ENCODE results near the gene ZNF181. TPM values are rescaled to one million over a fixed set of nuclear protein-coding genes. Genes with fewer than 3 reads are reported as not detected.

Gene ZNF181
- total and polyA plus RNA-seq, 4 donors: 3.5 to 19.9 (median 11.7) TPM

GRCh38 chr19:34732612-34733211 is 1.3 kb upstream of the ZNF181 start:
- H3K9me3 ChIP-seq (ENCODE audit: control insufficient read depth, low read length): peaks cover 2% of the 10 kb centered on the region
- no peak overlapping the region for H3K27ac ChIP-seq (ENCODE audit: low read depth in 1 of 2, low read length in 2 of 2)
- peak in 1 of 2 donors; percentile 46 for DNase-seq
- no peaks in the 10 kb centered on the region for H3K27me3 ChIP-seq (ENCODE audit: control insufficient read depth in 1 of 2, insufficient read depth in 2 of 2, low read length in 1 of 2)
- H3K36me3 ChIP-seq (ENCODE audit: control insufficient read depth in 1 of 2, insufficient read depth in 2 of 2, low read length in 1 of 2): peaks cover 0 to 2% of the 10 kb centered on the region in 2 donors
- H3K4me3 ChIP-seq (ENCODE audit: low read length in 2 of 2): no peak overlapping the region
- intact Hi-C loops (cut with DNase I): loop anchor here (2.0 to 5.0 kb wide), 3 partner anchors 40 to 56 kb away; partner anchors contain the start of genes SCGB2B2 (in 2 of the 2), ZNF302 (in 2 of the 2) and ZNF599 (in 2 of the 2)
- ATAC-seq (ENCODE audit: low FRiP score): no peak
- H3K4me1 ChIP-seq (ENCODE audit: control insufficient read depth in 1 of 2, insufficient read depth in 2 of 2, low read length in 2 of 2): peaks cover 0 to 6% of the 10 kb centered on the region in 2 donors
- 52 to 57% methylated on average over 11 to 15 of the region's 15 CpGs for WGBS, 2 donors

- H3K27me3 ChIP-seq (ENCODE audit: control insufficient read depth in 1 of 2, insufficient read depth in 2 of 2, low read length in 1 of 2): no peaks in the 10 kb centered on the region
- WGBS, 2 donors: 1 to 3% methylated on average over 13 of the region's 13 CpGs
- H3K36me3 ChIP-seq (ENCODE audit: control insufficient read depth in 1 of 2, insufficient read depth in 2 of 2, low read length in 1 of 2): peaks cover 2 to 3% of the 10 kb centered on the region in 2 donors
- peaks cover 5% of the 10 kb centered on the region for H3K9me3 ChIP-seq (ENCODE audit: control insufficient read depth, low read length)
- H3K4me3 ChIP-seq (ENCODE audit: low read length in 2 of 2): peak overlapping the region; percentile 85 to 95
- intact Hi-C loops (cut with DNase I): loop anchor here (2.0 to 5.0 kb wide), 3 partner anchors 39 to 57 kb away; partner anchors contain the start of genes SCGB2B2 (in 2 of the 2), ZNF302 (in 2 of the 2) and ZNF599 (in 2 of the 2)
- H3K27ac ChIP-seq (ENCODE audit: low read depth in 1 of 2, low read length in 2 of 2): peak overlapping the region; percentile 33 to 92
- peaks cover 0 to 6% of the 10 kb centered on the region in 2 donors for H3K4me1 ChIP-seq (ENCODE audit: control insufficient read depth in 1 of 2, insufficient read depth in 2 of 2, low read length in 2 of 2)
- ATAC-seq (ENCODE audit: low FRiP score) (peak; percentile 58), DNase-seq (peak in 1 of 2 donors; percentile 80)
These were observed 737 bp upstream of the ZNF181 start for GRCh38 chr19:34733266-34733745.

- Histone ChIP-seq H3K9me3 (ENCODE audit: control insufficient read depth, low read length) (peaks cover 10% of the 10 kb centered on the region), H3K27me3 (ENCODE audit: control insufficient read depth in 1 of 2, insufficient read depth in 2 of 2, low read length in 1 of 2) (no peaks in the 10 kb centered on the region), H3K4me3 (ENCODE audit: low read length in 2 of 2) (peak overlapping the region; percentile 85 to 95), H3K4me1 (ENCODE audit: control insufficient read depth in 1 of 2, insufficient read depth in 2 of 2, low read length in 2 of 2) (peaks cover 0 to 6% of the 10 kb centered on the region in 2 donors), H3K36me3 (ENCODE audit: control insufficient read depth in 1 of 2, insufficient read depth in 2 of 2, low read length in 1 of 2) (peaks cover 8 to 10% of the 10 kb centered on the region in 2 donors), H3K27ac (ENCODE audit: low read depth in 1 of 2, low read length in 2 of 2) (peak overlapping the region; percentile 95 to 98)
- ATAC-seq (ENCODE audit: low FRiP score) (no peak), DNase-seq (no peak)
- WGBS, 2 donors: 12 to 13% methylated on average over 16 of the region's 16 CpGs
- intact Hi-C loops (cut with DNase I): loop anchor here (5.0 kb wide), 2 partner anchors 38 to 57 kb away; partner anchors contain the start of genes ZNF599 (in 2 of the 2), SCGB2B2 (in 1 of the 2) and ZNF302 (in 1 of the 2)
These were observed 577 bp downstream of the ZNF181 start for GRCh38 chr19:34734537-34735103.

- DNase-seq (no peak), ATAC-seq (ENCODE audit: low FRiP score) (no peak)
- Histone ChIP-seq H3K4me3 (ENCODE audit: low read length in 2 of 2) (no peak overlapping the region), H3K9me3 (ENCODE audit: control insufficient read depth, low read length) (peaks cover 23% of the 10 kb centered on the region), H3K27ac (ENCODE audit: low read depth in 1 of 2, low read length in 2 of 2) (no peak overlapping the region), H3K4me1 (ENCODE audit: control insufficient read depth in 1 of 2, insufficient read depth in 2 of 2, low read length in 2 of 2) (no peaks in the 10 kb centered on the region), H3K27me3 (ENCODE audit: control insufficient read depth in 1 of 2, insufficient read depth in 2 of 2, low read length in 1 of 2) (no peaks in the 10 kb centered on the region), H3K36me3 (ENCODE audit: control insufficient read depth in 1 of 2, insufficient read depth in 2 of 2, low read length in 1 of 2) (peaks cover 2% of the 10 kb centered on the region in 2 donors)
- 91 to 93% methylated on average over 3 of the region's 3 CpGs for WGBS, 2 donors
- intact Hi-C loops (cut with DNase I): no loop called here
These were observed 11.1 kb downstream of the ZNF181 start for GRCh38 chr19:34744896-34745690.

- Histone ChIP-seq H3K36me3 (ENCODE audit: control insufficient read depth in 1 of 2, insufficient read depth in 2 of 2, low read length in 1 of 2) (peaks cover 15 to 17% of the 10 kb centered on the region in 2 donors), H3K27ac (ENCODE audit: low read depth in 1 of 2, low read length in 2 of 2) (no peak overlapping the region), H3K27me3 (ENCODE audit: control insufficient read depth in 1 of 2, insufficient read depth in 2 of 2, low read length in 1 of 2) (no peaks in the 10 kb centered on the region), H3K9me3 (ENCODE audit: control insufficient read depth, low read length) (peaks cover 41% of the 10 kb centered on the region), H3K4me1 (ENCODE audit: control insufficient read depth in 1 of 2, insufficient read depth in 2 of 2, low read length in 2 of 2) (no peaks in the 10 kb centered on the region), H3K4me3 (ENCODE audit: low read length in 2 of 2) (no peak overlapping the region)
- intact Hi-C loops (cut with DNase I): no loop called here
- no peak for ATAC-seq (ENCODE audit: low FRiP score)
- 92 to 96% methylated on average over 4 of the region's 4 CpGs for WGBS, 2 donors
- no peak for DNase-seq
These were observed 23.4 kb downstream of the ZNF181 start for GRCh38 chr19:34757441-34757840.

GRCh38 chr19:34759218-34759917 is 25.3 kb downstream of the ZNF181 start:
- H3K36me3 ChIP-seq (ENCODE audit: control insufficient read depth in 1 of 2, insufficient read depth in 2 of 2, low read length in 1 of 2): peaks cover 18 to 19% of the 10 kb centered on the region in 2 donors
- H3K9me3 ChIP-seq (ENCODE audit: control insufficient read depth, low read length): peaks cover 39% of the 10 kb centered on the region
- ATAC-seq (ENCODE audit: low FRiP score) (no peak), DNase-seq (no peak)
- intact Hi-C loops (cut with DNase I): no loop called here
- no peak overlapping the region for H3K4me3 ChIP-seq (ENCODE audit: low read length in 2 of 2)
- WGBS, 2 donors: 97% methylated on average over 11 of the region's 11 CpGs
- H3K4me1 ChIP-seq (ENCODE audit: control insufficient read depth in 1 of 2, insufficient read depth in 2 of 2, low read length in 2 of 2): no peaks in the 10 kb centered on the region
- H3K27ac ChIP-seq (ENCODE audit: low read depth in 1 of 2, low read length in 2 of 2): no peak overlapping the region
- no peaks in the 10 kb centered on the region for H3K27me3 ChIP-seq (ENCODE audit: control insufficient read depth in 1 of 2, insufficient read depth in 2 of 2, low read length in 1 of 2)

- intact Hi-C loops (cut with DNase I): no loop called here
- Histone ChIP-seq H3K36me3 (ENCODE audit: control insufficient read depth in 1 of 2, insufficient read depth in 2 of 2, low read length in 1 of 2) (peaks cover 19 to 25% of the 10 kb centered on the region in 2 donors), H3K9me3 (ENCODE audit: control insufficient read depth, low read length) (peaks cover 14% of the 10 kb centered on the region), H3K4me3 (ENCODE audit: low read length in 2 of 2) (no peak overlapping the region), H3K4me1 (ENCODE audit: control insufficient read depth in 1 of 2, insufficient read depth in 2 of 2, low read length in 2 of 2) (no peaks in the 10 kb centered on the region), H3K27ac (ENCODE audit: low read depth in 1 of 2, low read length in 2 of 2) (no peak overlapping the region), H3K27me3 (ENCODE audit: control insufficient read depth in 1 of 2, insufficient read depth in 2 of 2, low read length in 1 of 2) (no peaks in the 10 kb centered on the region)
- WGBS, 2 donors: 97 to 98% methylated on average over 2 of the region's 2 CpGs
- DNase-seq (no peak), ATAC-seq (ENCODE audit: low FRiP score) (no peak)
These were observed 32.3 kb downstream of the ZNF181 start for GRCh38 chr19:34766386-34766785.

GRCh38 chr19:34767951-34768350 is 33.9 kb downstream of the ZNF181 start:
- intact Hi-C loops (cut with DNase I): no loop called here
- Histone ChIP-seq H3K27ac (ENCODE audit: low read depth in 1 of 2, low read length in 2 of 2) (no peak overlapping the region), H3K36me3 (ENCODE audit: control insufficient read depth in 1 of 2, insufficient read depth in 2 of 2, low read length in 1 of 2) (peaks cover 19 to 25% of the 10 kb centered on the region in 2 donors), H3K4me3 (ENCODE audit: low read length in 2 of 2) (no peak overlapping the region), H3K27me3 (ENCODE audit: control insufficient read depth in 1 of 2, insufficient read depth in 2 of 2, low read length in 1 of 2) (no peaks in the 10 kb centered on the region), H3K9me3 (ENCODE audit: control insufficient read depth, low read length) (peaks cover 14% of the 10 kb centered on the region), H3K4me1 (ENCODE audit: control insufficient read depth in 1 of 2, insufficient read depth in 2 of 2, low read length in 2 of 2) (no peaks in the 10 kb centered on the region)
- DNase-seq (no peak), ATAC-seq (ENCODE audit: low FRiP score) (no peak)
- 96 to 98% methylated on average over 3 of the region's 3 CpGs for WGBS, 2 donors
